Astrocyte (in vitro differentiated cells and primary cell): Measurements from ENCODE around the gene MIF.

Experiments used
- CTCF ChIP-seq: IDR thresholded peaks from 2 replicates; pipeline ENCODE4 v1.5.1; 2011; ENCODE audit warnings: low read depth, mild to moderate bottlenecking, inconsistent platforms, low read length, moderate library complexity; ENCODE audit not compliant: insufficient read depth
- EZH2 ChIP-seq: IDR thresholded peaks from 2 replicates; pipeline ENCODE4 v1.6.1; 2012; ENCODE audit warnings: mild to moderate bottlenecking, low read length, inconsistent platforms; ENCODE audit not compliant: insufficient read depth

DNA sequence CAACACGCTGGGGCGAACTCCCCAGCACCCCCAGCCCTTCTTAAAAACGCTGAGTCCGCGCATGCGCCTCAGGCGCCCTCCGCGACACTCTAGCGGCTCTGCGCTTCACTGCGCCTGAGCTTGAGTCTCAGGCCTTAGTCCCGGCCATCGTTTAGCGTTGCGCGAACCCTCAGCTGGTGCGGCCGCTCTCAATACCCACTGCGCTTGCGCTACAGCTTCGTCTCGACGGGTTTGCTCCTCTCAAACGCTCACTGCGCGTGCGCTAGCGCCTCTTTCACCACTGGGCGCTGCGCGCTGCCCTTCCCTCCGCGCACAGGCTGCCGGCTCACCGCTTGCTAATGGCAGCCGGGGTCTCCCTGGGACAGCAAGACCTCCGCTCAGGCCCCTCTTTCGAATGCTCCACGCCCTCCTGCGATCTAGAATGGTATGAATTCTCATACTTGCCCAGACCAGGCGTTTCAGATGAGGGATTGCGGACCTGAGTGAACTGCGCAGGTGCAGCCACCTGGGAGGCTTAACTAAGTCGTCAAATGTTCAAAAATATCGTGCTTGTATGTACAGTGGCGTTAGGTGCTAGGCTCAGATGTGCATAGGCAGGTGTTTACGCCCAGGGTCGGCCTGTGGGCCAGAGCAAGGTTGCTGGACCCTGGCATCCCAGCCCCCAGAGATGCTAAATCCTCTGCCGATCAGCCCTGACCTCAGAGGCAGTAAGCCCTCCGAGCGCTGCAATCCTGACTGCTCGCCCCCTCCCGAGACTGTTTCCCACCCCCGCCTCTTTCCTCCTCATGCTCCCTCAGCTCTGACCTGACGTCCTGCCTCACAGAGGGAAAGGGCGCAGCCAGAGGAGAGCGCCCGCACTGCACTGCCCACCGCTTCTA is 36.3 kb upstream of the MIF start, which contains the start of gene SLC2A11:
- TF ChIP-seq CTCF (peak; percentile 10), EZH2 (no peak)
